SU-DHL-6 (cell line): Measurements from ENCODE around the gene ATP5F1D.

Experiments used
- CTCF ChIP-seq: fragments of 200-600 bp; sonication (generic); IDR thresholded peaks from one replicate; pipeline ENCODE4 v1.5.1; 2017; ENCODE audit warnings: antibody characterized with exemption, mild to moderate bottlenecking, low read length, moderate library complexity; ENCODE audit not compliant: insufficient read depth, poor library complexity, severe bottlenecking
- EZH2phosphoT487 ChIP-seq: fragments of 200-600 bp; sonication (generic), shearing (Covaris generic); conservative IDR thresholded peaks from 2 replicates; pipeline ENCODE4 v1.6.1; 2018; ENCODE audit warnings: mild to moderate bottlenecking, antibody characterized with exemption, low read length, moderate library complexity, mixed read lengths

- TF ChIP-seq CTCF (no peak), EZH2phosphoT487 (no peak)
Measured at GRCh38 chr19:1269478-1270212, 28.1 kb downstream of the ATP5F1D start.
